ENCODE measurements around the gene NDUFS6. TPM values are rescaled to one million over a fixed set of nuclear protein-coding genes. Genes with fewer than 3 reads are reported as not detected.

NDUFS6 gene
- total RNA-seq, 1 donor from 2014 or later = 26.8 TPM

GRCh38 chr5:1804001-1804690, 2.9 kb downstream of the NDUFS6 start:
- TF ChIP-seq POLR2A (IDR thresholded peaks at IDR 0.05) = no peak
- TF ChIP-seq CTCF (IDR thresholded peaks at IDR 0.05) = no peak
- TF ChIP-seq POLR2AphosphoS5 (IDR thresholded peaks at IDR 0.05; ENCODE audit: insufficient read depth in 1 of 2, low read depth in 1 of 2) = no peak
- Histone ChIP-seq H3K36me3 (peaks cover 0 to 47% of the 10 kb centered on the region in 2 donors), H3K27ac (no peak overlapping the region), H3K27me3 (no peaks in the 10 kb centered on the region), H3K9me3 (no peaks in the 10 kb centered on the region), H3K4me1 (peaks cover 8% of the 10 kb centered on the region), H3K4me3 (no peak overlapping the region)
- intact Hi-C loops (cut with DNase I) = no loop called here
- no peak for DNase-seq (ENCODE audit: extremely low spot score in 2 of 2)

GRCh38 chr5:1805326-1805725, 4.1 kb downstream of the NDUFS6 start:
- no peak overlapping the region for H3K27ac ChIP-seq
- TF ChIP-seq CTCF (IDR thresholded peaks at IDR 0.05) = no peak
- no peak for TF ChIP-seq POLR2AphosphoS5 (IDR thresholded peaks at IDR 0.05; ENCODE audit: insufficient read depth in 1 of 2, low read depth in 1 of 2)
- no peak for TF ChIP-seq POLR2A (IDR thresholded peaks at IDR 0.05)
- no peak for DNase-seq (ENCODE audit: extremely low spot score in 2 of 2)
- peaks cover 7% of the 10 kb centered on the region for H3K4me1 ChIP-seq
- peaks cover 0 to 57% of the 10 kb centered on the region in 2 donors for H3K36me3 ChIP-seq
- no peaks in the 10 kb centered on the region for H3K9me3 ChIP-seq
- H3K4me3 ChIP-seq = no peak overlapping the region
- no peaks in the 10 kb centered on the region for H3K27me3 ChIP-seq
- intact Hi-C loops (cut with DNase I) = no loop called here

GRCh38 chr5:1805736-1806135, 4.5 kb downstream of the NDUFS6 start:
- Histone ChIP-seq H3K27ac (no peak overlapping the region), H3K36me3 (peaks cover 0 to 61% of the 10 kb centered on the region in 2 donors), H3K27me3 (no peaks in the 10 kb centered on the region), H3K4me1 (peaks cover 7% of the 10 kb centered on the region), H3K4me3 (no peak overlapping the region), H3K9me3 (no peaks in the 10 kb centered on the region)
- intact Hi-C loops (cut with DNase I) = no loop called here
- TF ChIP-seq POLR2A (IDR thresholded peaks at IDR 0.05) = no peak
- no peak for TF ChIP-seq POLR2AphosphoS5 (IDR thresholded peaks at IDR 0.05; ENCODE audit: insufficient read depth in 1 of 2, low read depth in 1 of 2)
- no peak for TF ChIP-seq CTCF (IDR thresholded peaks at IDR 0.05)
- DNase-seq (ENCODE audit: extremely low spot score in 2 of 2) = no peak

- H3K27me3 ChIP-seq = no peaks in the 10 kb centered on the region
- no peak for DNase-seq (ENCODE audit: extremely low spot score in 2 of 2)
- intact Hi-C loops (cut with DNase I) = no loop called here
- peaks cover 7% of the 10 kb centered on the region for H3K4me1 ChIP-seq
- TF ChIP-seq POLR2AphosphoS5 (IDR thresholded peaks at IDR 0.05; ENCODE audit: insufficient read depth in 1 of 2, low read depth in 1 of 2) (no peak), CTCF (IDR thresholded peaks at IDR 0.05) (no peak), POLR2A (IDR thresholded peaks at IDR 0.05) (no peak)
- peaks cover 0 to 64% of the 10 kb centered on the region in 2 donors for H3K36me3 ChIP-seq
- no peak overlapping the region for H3K4me3 ChIP-seq
- no peak overlapping the region for H3K27ac ChIP-seq
- no peaks in the 10 kb centered on the region for H3K9me3 ChIP-seq
Measured at GRCh38 chr5:1806199-1806598, 5.0 kb downstream of the NDUFS6 start.

GRCh38 chr5:1806974-1807373, 5.8 kb downstream of the NDUFS6 start:
- Histone ChIP-seq H3K9me3 (no peaks in the 10 kb centered on the region), H3K36me3 (peaks cover 0 to 68% of the 10 kb centered on the region in 2 donors), H3K4me1 (peaks cover 4% of the 10 kb centered on the region), H3K4me3 (no peak overlapping the region), H3K27me3 (no peaks in the 10 kb centered on the region), H3K27ac (no peak overlapping the region)
- intact Hi-C loops (cut with DNase I) = no loop called here
- TF ChIP-seq POLR2A (IDR thresholded peaks at IDR 0.05) (no peak), POLR2AphosphoS5 (IDR thresholded peaks at IDR 0.05; ENCODE audit: insufficient read depth in 1 of 2, low read depth in 1 of 2) (no peak), CTCF (IDR thresholded peaks at IDR 0.05) (no peak)
- no peak for DNase-seq (ENCODE audit: extremely low spot score in 2 of 2)

All from vagina (tissue), 2 donors.